ENCODE data around the gene LAMA1.

Gene LAMA1

GRCh38 chr18:7105268-7105667 is 12.3 kb downstream of the LAMA1 start:
- DNase-seq (ENCODE audit: low read depth) = no peak

DNA sequence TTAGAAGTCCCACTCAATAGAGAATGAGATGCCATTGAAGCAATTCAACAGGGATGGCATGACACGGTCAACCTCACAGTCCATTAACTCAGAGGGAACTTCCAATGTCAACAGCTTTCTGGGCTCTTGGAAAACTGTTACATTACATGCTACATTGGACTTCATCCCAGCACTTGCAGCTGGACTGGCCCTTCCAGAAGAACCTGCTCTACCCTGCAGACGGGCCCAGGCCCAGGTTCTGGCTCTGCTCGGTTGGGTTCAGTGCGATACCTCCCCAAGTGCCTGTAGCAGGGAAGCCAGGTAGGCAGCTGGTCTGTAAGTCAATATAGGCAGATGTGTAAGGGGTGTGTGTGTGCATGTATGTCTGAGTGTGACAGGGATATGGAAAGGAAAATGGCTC is 12.9 kb downstream of the LAMA1 start:
- no peak for DNase-seq (ENCODE audit: low read depth)

DNA sequence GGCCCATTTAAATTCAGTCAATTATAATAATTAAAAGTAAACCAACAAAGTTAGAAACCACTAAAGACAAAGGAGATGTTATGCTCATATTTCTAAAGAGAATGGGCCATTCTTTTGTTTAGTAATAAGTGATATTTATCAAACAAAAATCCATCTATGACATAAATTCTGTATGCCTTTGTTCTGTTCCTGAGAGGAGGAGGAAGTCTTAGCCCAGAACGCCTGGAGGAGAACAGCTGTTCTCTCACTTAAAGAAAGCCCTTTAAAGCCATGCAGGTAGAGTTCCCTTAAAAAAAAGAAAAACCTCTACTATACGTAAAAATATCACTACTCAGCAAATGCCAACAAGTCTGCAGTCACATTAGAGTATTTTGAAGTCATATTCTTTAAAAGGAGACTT is 15.5 kb downstream of the LAMA1 start:
- no peak for DNase-seq (ENCODE audit: low read depth)

DNA sequence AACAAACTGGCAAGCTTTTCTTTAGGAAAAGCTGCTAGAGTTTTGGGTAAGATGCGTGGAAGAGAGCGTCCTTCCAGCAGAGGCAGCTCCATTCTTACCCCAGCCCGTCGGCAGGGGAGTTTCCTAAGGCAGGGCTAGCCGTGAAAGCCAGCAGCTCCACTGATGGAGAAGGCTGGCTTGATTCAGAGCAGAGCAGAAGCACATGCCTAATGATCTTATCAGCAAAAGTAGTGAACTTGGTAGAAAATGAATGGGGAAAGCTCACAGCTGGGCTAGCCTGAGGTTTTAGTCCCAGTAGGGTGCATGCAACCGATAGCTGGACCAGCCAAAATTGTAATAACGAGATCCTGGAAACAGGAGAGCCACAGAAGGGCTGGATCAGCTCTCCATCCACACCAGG is 20.8 kb downstream of the LAMA1 start:
- DNase-seq (ENCODE audit: low read depth) = no peak

DNA sequence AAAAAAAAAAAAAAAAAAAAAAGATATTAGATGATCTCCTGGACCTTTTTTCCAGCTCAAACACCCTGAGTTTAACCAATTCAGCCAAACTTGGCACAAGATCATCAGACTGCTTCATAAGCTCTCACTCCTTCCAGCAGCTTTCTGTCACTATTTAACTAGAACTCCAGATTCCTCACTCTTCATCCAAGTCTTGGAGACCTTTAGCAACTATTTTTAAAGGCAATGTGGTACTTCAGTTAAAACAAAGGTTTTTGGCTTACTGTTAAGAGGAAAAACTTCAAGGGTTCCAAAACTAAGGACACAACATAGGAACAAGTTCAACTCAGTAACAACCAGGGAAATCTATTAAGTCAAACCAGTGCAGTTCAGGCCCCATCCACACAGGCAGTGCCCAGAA is 23.2 kb downstream of the LAMA1 start:
- DNase-seq (ENCODE audit: low read depth) = no peak

DNA sequence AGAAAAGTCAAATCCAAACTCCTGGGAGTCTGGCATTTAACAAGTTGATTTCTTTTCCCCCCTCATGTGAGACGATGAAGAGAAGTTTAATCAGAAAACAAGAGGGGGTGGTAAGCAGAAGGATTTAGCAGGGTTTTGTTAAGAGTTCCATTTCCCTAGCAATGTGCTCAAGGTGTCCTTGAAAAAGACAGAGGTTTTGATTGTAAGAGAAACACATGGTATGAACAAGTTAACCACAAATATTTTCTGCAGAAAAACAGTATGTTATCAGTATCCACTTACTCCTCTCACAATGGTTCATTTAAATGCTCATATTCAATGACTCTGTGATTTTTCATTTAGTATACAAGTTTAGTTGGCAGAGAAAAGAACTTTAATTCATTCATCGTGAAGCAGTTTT is 26.8 kb downstream of the LAMA1 start:
- DNase-seq (ENCODE audit: low read depth) = no peak

- DNase-seq (ENCODE audit: low read depth) = no peak
These were observed 28.2 kb downstream of the LAMA1 start for GRCh38 chr18:7089369-7089768.

DNA sequence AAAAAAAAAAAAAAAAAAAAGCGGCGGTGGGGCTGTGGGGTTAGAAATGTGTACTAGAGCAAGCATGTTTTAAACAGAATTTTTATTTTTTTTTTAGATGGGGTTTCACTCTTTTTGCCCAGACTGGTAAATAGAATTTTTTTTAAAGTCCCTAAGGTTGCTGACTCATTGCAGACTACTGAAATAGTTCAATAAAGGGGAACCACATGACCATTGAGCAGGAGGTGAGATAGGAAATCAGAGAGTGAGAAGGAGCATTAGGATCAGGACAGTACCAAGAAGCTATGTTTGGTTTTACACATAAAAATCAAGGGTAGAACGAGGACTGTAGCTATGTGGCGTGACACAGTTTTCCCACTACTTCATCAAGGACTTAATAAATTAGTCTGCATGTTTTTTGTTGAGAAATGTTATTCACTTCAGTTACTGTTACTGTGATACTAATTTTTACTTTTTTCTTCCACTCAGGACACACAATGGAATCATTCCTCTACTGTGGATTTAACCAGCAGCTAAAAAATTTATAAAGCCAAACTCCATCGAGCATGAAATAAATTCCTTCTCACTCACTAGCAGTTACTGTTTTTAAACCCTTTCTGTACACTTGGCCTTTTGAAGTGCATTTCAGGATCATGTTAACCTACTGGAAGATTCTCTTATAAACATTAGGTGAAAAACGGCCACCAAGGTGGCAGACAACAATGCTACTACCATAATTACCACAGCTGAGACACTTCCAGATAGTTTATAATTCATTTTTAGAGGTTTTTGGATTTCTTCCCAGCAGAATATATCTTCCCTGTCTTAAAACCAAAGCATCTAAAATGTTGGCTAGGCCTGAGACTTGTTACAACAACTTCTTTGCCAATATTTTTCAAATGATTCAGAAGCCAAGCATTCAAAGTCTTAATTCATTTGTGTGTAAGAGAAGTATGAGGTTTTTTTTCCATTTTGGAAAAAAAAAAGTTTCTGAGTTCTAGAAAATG is 33.2 kb downstream of the LAMA1 start:
- DNase-seq (ENCODE audit: low read depth) = no peak

- no peak for DNase-seq (ENCODE audit: low read depth)
These were observed 34.9 kb downstream of the LAMA1 start for GRCh38 chr18:7082671-7083070.

GRCh38 chr18:7079231-7079630 is 38.4 kb downstream of the LAMA1 start:
- no peak for DNase-seq (ENCODE audit: low read depth)

GRCh38 chr18:7072593-7072992 is 45.0 kb downstream of the LAMA1 start:
- no peak for DNase-seq (ENCODE audit: low read depth)

- no peak for DNase-seq (ENCODE audit: low read depth)
These were observed 46.0 kb downstream of the LAMA1 start for GRCh38 chr18:7071600-7071999.

- DNase-seq (ENCODE audit: low read depth) = no peak
These were observed 47.1 kb downstream of the LAMA1 start for GRCh38 chr18:7070466-7070865.

DNA sequence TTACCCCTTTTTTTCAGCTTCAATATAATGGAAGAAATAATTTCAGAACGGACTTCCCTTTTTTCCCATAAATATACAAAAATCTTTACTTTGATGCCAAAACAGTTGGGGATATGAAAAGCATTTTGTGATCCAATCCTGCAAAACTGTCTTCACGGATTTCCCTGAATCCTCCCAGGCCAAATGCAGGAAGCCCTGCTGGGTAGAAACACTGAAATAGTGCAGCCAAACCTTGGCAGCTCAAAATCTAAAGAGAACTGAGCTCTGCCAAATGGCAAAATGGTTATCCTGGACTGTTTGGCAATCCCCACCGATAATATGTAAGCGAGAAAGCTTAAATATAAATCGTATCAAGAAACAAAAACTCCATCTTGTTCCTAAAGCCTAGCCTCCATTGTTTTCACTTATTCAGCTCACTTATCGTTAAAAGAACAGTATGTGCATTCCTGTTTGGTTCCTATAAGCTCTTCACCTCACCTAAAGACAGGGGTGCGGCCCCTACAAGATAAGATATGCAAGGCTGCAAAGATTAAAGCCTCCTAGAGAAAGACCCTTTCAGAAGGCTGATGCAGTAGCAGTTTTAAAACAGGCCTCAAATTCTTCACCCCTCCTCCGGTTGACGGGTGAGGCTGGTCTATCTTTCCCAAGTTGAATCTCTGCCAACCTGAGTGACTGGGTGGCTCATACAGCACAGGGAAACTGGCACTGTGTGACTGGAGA is 48.6 kb downstream of the LAMA1 start:
- no peak for DNase-seq (ENCODE audit: low read depth)

DNA sequence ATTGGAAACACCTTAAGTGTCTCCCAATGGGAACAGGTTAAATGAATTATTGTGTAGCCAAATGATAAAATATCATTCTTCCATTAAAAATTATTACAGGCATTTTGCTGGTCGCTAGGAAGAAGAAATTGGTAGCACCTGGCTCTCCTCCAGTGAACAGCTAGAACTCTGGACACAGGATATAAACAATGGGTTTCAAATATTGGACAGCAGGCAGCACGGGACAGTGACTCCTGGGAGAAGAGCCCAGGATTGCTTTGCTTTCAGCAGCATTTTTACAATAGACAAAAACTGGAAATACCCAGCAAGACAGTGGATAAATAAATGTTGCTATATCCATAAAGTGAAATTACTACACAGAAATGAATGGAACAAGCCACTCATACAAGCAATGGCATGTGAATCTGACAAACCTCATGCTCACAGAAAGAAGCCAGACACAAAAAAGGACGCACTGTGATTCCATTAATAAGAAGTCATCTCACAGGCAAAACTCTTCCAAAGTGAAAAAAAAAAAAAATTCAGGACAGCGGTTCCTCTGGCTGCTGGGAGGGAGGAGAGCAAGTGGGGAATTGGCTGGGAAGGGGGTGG is 50.5 kb downstream of the LAMA1 start:
- DNase-seq (ENCODE audit: low read depth) = no peak

DNA sequence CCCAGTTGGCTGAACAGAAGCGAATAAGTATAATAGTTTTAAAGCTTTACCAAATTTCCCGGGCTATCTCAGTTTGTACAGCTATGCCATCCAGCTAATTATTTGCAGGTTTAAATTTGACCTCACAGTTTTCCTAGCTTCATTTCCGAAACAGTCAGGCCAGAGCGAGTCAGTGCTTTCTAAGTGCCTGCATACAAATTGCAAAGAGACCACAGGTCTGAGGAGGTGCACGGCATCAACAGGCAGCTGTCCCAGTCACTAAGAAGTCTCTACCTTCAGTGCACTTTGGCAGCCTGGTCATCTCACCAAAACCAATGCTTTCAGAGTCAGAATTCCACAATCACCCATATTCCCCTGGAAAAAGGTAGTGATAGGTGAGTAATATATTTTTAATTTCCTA is 51.9 kb downstream of the LAMA1 start:
- DNase-seq (ENCODE audit: low read depth) = no peak

DNA sequence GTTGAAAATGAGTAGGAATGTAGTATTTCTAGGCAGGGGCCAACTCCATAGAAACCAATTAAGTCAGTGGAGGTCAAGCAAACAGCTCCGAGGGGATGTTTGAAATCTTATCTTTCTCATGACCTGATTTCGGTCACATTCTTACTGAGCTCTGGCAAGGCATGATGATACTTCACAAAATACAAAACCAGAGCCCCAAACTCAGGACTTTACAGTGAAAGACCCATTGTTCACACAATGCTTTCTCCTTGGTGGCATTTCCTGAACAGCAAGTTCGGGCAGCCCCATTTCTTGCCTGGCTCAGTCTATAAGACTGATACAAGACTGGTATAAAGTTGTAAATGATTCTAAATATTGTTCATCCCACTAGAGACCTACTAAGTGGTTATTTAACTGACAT is 53.3 kb downstream of the LAMA1 start:
- no peak for DNase-seq (ENCODE audit: low read depth)

GRCh38 chr18:7062811-7063210 is 54.8 kb downstream of the LAMA1 start:
- no peak for DNase-seq (ENCODE audit: low read depth)

- no peak for DNase-seq (ENCODE audit: low read depth)
These were observed 55.4 kb downstream of the LAMA1 start for GRCh38 chr18:7062236-7062635.

DNA sequence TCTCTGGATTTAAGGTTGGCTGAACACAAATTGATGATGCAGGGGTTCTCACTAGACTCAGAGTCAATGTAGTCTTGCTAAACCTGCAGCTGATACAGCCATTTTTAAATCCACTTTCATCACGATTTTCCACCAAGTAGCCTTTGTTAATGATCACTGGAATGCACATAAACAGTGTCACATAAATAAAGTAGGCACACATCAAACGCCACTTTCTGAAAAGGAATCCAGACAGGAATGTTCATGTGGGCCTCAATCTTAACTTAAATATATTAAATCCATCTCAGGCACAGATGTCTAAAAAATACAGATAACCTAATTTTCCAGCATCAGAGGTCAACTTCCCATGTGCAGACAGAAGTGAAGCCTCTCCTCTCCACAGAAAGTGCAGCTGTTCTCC is 58.3 kb downstream of the LAMA1 start:
- no peak for DNase-seq (ENCODE audit: low read depth)

GRCh38 chr18:7056026-7056425 is 61.6 kb downstream of the LAMA1 start:
- DNase-seq (ENCODE audit: low read depth) = no peak

DNA sequence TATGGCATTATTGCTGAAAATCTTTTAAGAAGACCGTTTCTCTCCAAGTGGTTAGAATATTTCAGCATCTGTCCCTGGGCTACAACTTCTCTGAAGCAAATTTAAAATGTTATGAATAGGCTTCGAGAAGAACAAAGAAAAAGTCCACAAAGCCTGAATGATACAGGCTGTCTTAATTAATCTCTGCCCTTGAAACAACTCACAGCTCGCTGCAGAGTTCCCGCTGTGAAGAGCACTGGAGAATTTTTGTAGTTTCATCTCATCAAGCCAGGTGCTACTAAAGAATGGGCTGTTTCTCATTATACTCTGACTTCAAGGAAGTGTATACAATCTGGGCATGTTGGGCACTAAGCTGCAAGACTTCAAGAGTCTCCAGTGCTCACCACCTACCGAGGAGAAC is 67.6 kb downstream of the LAMA1 start:
- no peak for DNase-seq (ENCODE audit: low read depth)

GRCh38 chr18:7048081-7048480 is 69.5 kb downstream of the LAMA1 start:
- no peak for DNase-seq (ENCODE audit: low read depth)
